BJ (cell line): ENCODE data around the gene ANO8. TPM values are rescaled to one million over a fixed set of nuclear protein-coding genes. Genes with fewer than 3 reads are reported as not detected.

Source experiments
- CTCF ChIA-PET: fragments of 350-600 bp; formaldehyde crosslinking; extraction: SDS; loops from one replicate; lab custom pipeline; 2021; ENCODE audit warnings: antibody characterized with exemption, inconsistent platforms; lab: Yijun Ruan, JAX
- POLR2A ChIA-PET: fragments of 300-600 bp; sonication (Branson Sonifier 250); formaldehyde crosslinking; extraction: SDS; loops from one replicate; lab custom pipeline; 2021; ENCODE audit warnings: antibody characterized with exemption; lab: Charles Lee
- DNase-seq: peaks from one replicate; pipeline ENCODE4 v3.0.0-alpha.2; 2011; ENCODE audit warnings: low read depth
- H3K27me3 ChIP-seq: 2 replicates; pipeline ENCODE4 v1.6.0; 2011; ENCODE audit warnings: low read length; ENCODE audit not compliant: control insufficient read depth, insufficient read depth
- H3K36me3 ChIP-seq: 2 replicates; pipeline ENCODE4 v1.5.1; 2011; ENCODE audit warnings: low read length; ENCODE audit not compliant: control insufficient read depth, insufficient read depth
- H3K4me3 ChIP-seq: 2 replicates; pipeline ENCODE4 v1.5.1; 2011; ENCODE audit warnings: low read depth, mild to moderate bottlenecking, control low read depth, low read length
- polyA plus RNA-seq: library from polyadenylated mRNA; depleted of rRNA; stranded (reverse); fragments of >200 nt; gene quantifications from 2 replicates; pipeline ENCODE4 v1.2.3, GENCODE V29; 2011
- TF ChIP-seq, protein P1 (sequence below): IDR thresholded peaks from 2 replicates; pipeline ENCODE4 v1.5.1; 2011; ENCODE audit warnings: low read depth, mild to moderate bottlenecking, control low read depth, inconsistent platforms, low read length, moderate library complexity; ENCODE audit not compliant: insufficient read depth

The ANO8 gene
- polyA plus RNA-seq, 1 experiment, result 1.9 TPM

DNA sequence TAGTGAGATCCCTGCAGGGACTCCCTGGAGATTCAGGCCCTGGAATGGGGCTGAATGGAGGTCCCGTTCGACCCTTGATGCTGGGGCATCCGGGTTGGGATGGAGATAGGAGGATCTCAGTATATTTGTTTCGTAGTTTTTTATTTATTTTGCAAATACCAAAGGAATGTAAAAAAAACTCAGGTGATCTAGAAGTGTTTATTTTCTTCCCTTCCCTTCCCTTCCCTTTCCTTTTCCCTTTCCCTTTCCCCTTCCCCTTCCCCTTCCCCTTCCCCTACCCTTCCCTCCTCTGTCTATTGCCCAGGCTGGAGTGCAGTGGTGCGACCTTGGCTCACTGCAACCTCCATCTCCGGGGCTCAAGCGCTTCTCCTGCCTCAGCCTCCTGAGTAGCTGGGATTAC, 7.2 kb upstream of the ANO8 start:
- Histone ChIP-seq H3K36me3 (peaks cover 2% of the 10 kb centered on the region), H3K27me3 (no peaks in the 10 kb centered on the region), H3K4me3 (no peak overlapping the region)
- TF ChIP-seq, protein P1, sequence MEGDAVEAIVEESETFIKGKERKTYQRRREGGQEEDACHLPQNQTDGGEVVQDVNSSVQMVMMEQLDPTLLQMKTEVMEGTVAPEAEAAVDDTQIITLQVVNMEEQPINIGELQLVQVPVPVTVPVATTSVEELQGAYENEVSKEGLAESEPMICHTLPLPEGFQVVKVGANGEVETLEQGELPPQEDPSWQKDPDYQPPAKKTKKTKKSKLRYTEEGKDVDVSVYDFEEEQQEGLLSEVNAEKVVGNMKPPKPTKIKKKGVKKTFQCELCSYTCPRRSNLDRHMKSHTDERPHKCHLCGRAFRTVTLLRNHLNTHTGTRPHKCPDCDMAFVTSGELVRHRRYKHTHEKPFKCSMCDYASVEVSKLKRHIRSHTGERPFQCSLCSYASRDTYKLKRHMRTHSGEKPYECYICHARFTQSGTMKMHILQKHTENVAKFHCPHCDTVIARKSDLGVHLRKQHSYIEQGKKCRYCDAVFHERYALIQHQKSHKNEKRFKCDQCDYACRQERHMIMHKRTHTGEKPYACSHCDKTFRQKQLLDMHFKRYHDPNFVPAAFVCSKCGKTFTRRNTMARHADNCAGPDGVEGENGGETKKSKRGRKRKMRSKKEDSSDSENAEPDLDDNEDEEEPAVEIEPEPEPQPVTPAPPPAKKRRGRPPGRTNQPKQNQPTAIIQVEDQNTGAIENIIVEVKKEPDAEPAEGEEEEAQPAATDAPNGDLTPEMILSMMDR, result no peak
- POLR2A ChIA-PET, result no interaction called here
- DNase-seq, result no peak
- CTCF ChIA-PET, result interaction anchor here (1.2 to 9.8 kb wide), 3 partner anchors 11 to 45 kb away, joined by 3 to 121 read pairs (median 5); partner anchors contain the start of gene ABHD8

DNA sequence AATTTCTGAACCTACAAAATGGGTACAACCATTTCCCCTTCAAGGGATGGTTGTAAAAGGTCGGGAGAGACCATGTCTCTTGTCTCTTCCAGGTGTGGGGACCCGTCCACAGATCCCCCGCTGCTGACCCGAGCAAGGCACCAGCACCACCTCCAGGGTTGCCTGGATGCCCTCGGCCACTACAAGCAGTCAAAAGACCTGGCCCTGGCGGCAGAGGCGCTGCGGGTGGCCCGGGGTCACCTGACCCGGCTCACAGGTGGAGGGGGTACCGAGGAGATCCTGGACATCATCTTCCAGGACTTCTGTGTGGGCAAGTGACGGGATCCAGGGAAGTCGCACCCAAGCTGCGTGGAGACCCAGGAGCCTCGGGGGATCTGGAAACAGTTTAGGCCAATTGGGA, 6.7 kb upstream of the ANO8 start:
- H3K27me3 ChIP-seq, result no peaks in the 10 kb centered on the region
- DNase-seq, result no peak
- TF ChIP-seq, protein P1, result no peak
- POLR2A ChIA-PET, result no interaction called here
- CTCF ChIA-PET, result interaction anchor here (0.6 to 9.8 kb wide), 3 partner anchors 10 to 1045 kb away, joined by 3 to 121 read pairs (median 3); no protein-coding TSS in a partner anchor
- H3K4me3 ChIP-seq, result no peak overlapping the region
- peaks cover 2% of the 10 kb centered on the region for H3K36me3 ChIP-seq

DNA sequence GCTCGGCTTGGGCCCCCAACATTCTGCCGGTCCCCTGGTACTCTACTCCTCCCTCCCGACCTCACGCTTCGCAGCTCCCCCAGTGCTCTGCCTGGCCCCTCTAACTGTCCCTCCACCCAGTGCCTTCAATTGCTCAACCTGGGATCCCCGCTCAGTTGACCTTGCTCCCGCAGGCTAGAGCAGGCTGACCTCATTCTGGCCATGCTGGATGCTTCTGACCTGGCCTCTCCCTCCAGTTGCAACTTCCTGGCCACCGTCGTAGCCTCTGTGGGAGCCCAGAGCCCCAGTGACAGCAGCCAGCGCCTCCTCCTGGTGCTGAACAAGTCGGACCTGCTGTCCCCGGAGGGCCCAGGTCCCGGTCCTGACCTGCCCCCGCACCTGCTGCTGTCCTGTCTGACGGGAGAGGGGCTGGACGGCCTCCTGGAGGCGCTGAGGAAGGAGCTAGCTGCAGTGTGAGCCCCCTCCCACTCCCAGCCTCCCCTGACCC, 6.3 kb upstream of the ANO8 start:
- no peaks in the 10 kb centered on the region for H3K27me3 ChIP-seq
- H3K4me3 ChIP-seq, result no peak overlapping the region
- no peak for DNase-seq
- TF ChIP-seq, protein P1, result no peak
- CTCF ChIA-PET, result interaction anchor here (0.6 to 9.8 kb wide), 2 partner anchors 46 to 1044 kb away, joined by 3 to 121 read pairs; no protein-coding TSS in a partner anchor
- H3K36me3 ChIP-seq, result peaks cover 2% of the 10 kb centered on the region
- POLR2A ChIA-PET, result no interaction called here

DNA sequence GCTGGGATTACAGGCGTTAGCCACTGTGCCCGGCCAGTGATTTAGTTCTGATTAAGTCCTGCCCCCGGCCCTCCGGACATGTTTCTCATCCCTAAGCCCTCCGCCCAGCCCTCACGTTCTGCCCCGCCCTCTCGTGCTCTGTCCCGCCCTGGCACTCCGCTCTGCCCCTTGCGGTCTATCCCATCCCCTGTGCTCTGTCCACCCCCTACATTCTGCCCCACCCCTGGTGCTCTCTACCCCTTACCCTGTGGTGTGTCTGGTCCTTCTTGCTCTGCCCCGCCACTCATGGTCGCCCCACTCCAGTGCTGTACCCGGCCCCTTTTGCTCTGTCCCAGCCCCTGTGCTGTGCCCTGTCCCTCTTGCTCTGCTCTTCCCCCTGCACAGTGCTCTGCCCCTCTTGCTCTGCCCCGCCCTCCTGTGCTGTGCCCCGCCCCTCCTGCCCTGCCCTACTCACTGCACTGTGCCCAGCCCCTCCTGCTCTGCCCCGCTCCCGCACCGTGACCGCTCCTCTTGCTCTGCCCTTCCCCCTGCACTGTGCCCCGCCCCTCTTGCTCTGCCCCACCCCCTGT, 5.7 kb upstream of the ANO8 start:
- no peak overlapping the region for H3K4me3 ChIP-seq
- peaks cover 2% of the 10 kb centered on the region for H3K36me3 ChIP-seq
- TF ChIP-seq, protein P1, result no peak
- no peak for DNase-seq
- ChIA-PET CTCF (interaction anchor here (0.6 to 9.8 kb wide), 2 partner anchors 47 to 1044 kb away, joined by 3 to 121 read pairs; no protein-coding TSS in a partner anchor), POLR2A (no interaction called here)
- H3K27me3 ChIP-seq, result no peaks in the 10 kb centered on the region

DNA sequence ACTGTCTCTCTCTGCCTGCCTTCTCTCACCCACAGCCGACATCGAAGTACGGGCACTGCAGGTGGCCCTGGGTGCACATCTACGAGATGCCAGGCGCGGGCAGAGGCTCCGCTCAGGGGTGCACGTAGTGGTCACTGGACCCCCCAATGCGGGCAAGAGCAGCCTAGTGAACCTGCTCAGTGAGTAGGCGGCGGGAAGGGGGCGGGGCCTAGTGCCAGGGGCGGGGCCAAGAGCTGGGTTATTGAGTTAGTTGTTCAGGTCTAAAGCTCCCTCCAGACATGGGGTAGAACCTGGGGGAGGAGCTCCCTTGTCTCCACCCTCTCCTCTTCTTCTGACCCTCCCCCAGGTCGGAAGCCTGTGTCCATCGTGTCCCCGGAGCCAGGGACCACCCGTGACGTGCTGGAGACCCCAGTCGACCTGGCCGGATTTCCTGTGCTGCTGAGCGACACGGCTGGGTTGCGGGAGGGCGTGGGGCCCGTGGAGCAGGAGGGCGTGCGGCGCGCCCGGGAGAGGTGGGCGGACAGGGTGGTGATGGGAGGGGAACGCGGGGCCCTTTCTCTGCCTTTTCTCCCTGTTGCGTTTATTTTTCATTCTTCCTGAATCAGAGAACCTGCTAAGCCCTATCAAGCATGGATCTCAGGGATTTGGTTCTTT, 4.6 kb upstream of the ANO8 start:
- no peaks in the 10 kb centered on the region for H3K27me3 ChIP-seq
- H3K4me3 ChIP-seq, result no peak overlapping the region
- ChIA-PET POLR2A (no interaction called here), CTCF (interaction anchor here (0.7 kb wide), 1 partner anchor 50 kb away, joined by 4 read pairs; no protein-coding TSS in a partner anchor)
- TF ChIP-seq, protein P1, result no peak
- no peak for DNase-seq
- peaks cover 2% of the 10 kb centered on the region for H3K36me3 ChIP-seq
